IPS-20b (cell line): ENCODE results near the gene NCMAP.
"Not testable (repeated sequence)": the region's sequence is repeated elsewhere in the genome, so short reads cannot be mapped to it uniquely, and the experiment has no call there.

Experiments
- H3K27ac ChIP-seq: one replicate; pipeline ENCODE4 v1.5.1; 2013; ENCODE audit warnings: low read length
- H3K27me3 ChIP-seq: 2 replicates; pipeline ENCODE4 v1.6.1; 2013; ENCODE audit warnings: mild to moderate bottlenecking, low read length, inconsistent platforms; ENCODE audit not compliant: insufficient read depth
- H3K36me3 ChIP-seq: 2 replicates; pipeline ENCODE4 v1.6.1; 2013; ENCODE audit warnings: low read depth, mild to moderate bottlenecking, inconsistent platforms, low read length, moderate library complexity; ENCODE audit not compliant: insufficient read depth
- H3K4me1 ChIP-seq: 2 replicates; pipeline ENCODE4 v1.6.1; 2013; ENCODE audit warnings: mild to moderate bottlenecking, control low read depth, inconsistent platforms, low read length, moderate library complexity; ENCODE audit not compliant: insufficient read depth
- H3K4me3 ChIP-seq: 2 replicates; pipeline ENCODE4 v1.5.1; 2013; ENCODE audit warnings: mild to moderate bottlenecking, low read length, inconsistent platforms
- H3K9ac ChIP-seq: 2 replicates; pipeline ENCODE4 v1.6.1; 2013; ENCODE audit warnings: low read depth, mild to moderate bottlenecking, inconsistent platforms, low read length, moderate library complexity
- H3K9me3 ChIP-seq: 2 replicates; pipeline ENCODE4 v1.6.1; 2013; ENCODE audit warnings: mild to moderate bottlenecking, low read depth, low read length, inconsistent platforms; ENCODE audit not compliant: insufficient read depth

NCMAP gene

GRCh38 chr1:24545662-24546061 is 10.2 kb upstream of the NCMAP start:
- Histone ChIP-seq H3K9ac (no peak overlapping the region), H3K4me1 (peaks cover 11% of the 10 kb centered on the region), H3K27me3 (no peaks in the 10 kb centered on the region)

GRCh38 chr1:24547195-24547594 is 8.7 kb upstream of the NCMAP start:
- no peaks in the 10 kb centered on the region for H3K9me3 ChIP-seq
- H3K36me3 ChIP-seq: no peaks in the 10 kb centered on the region
- H3K4me3 ChIP-seq: no peak overlapping the region
- H3K4me1 ChIP-seq: 0 out of 2 replicates have a peak, but pooled peaks cover 3% of the 10 kb centered on the region
- H3K27me3 ChIP-seq: no peaks in the 10 kb centered on the region
- no peak overlapping the region for H3K27ac ChIP-seq
- H3K9ac ChIP-seq: no peak overlapping the region

More at GRCh38 chr1:24545662-24546061, 10.2 kb upstream of the NCMAP start:
- Histone ChIP-seq H3K9me3 (no peaks in the 10 kb centered on the region), H3K4me3 (no peak overlapping the region), H3K27ac (no peak overlapping the region), H3K36me3 (no peaks in the 10 kb centered on the region)

GRCh38 chr1:24548070-24548469 is 7.8 kb upstream of the NCMAP start:
- H3K9ac ChIP-seq: no peak overlapping the region
- H3K9me3 ChIP-seq: no peaks in the 10 kb centered on the region
- no peaks in the 10 kb centered on the region for H3K27me3 ChIP-seq
- H3K4me3 ChIP-seq: no peak overlapping the region
- peaks cover 7% of the 10 kb centered on the region; the same call in 1 of the 2 replicates for H3K4me1 ChIP-seq
- no peak overlapping the region for H3K27ac ChIP-seq
- H3K36me3 ChIP-seq: no peaks in the 10 kb centered on the region

GRCh38 chr1:24549210-24549609 is 6.7 kb upstream of the NCMAP start:
- not testable (repeated sequence) for H3K27me3 ChIP-seq, H3K9ac ChIP-seq, H3K36me3 ChIP-seq, H3K4me3 ChIP-seq, H3K27ac ChIP-seq, H3K9me3 ChIP-seq, H3K4me1 ChIP-seq

- H3K4me1 ChIP-seq: peaks cover 7% of the 10 kb centered on the region; the same call in 1 of the 2 replicates
- no peak overlapping the region for H3K9ac ChIP-seq
- peaks cover 24% of the 10 kb centered on the region for H3K27me3 ChIP-seq
- H3K27ac ChIP-seq: no peak overlapping the region
- no peak overlapping the region for H3K4me3 ChIP-seq
- H3K9me3 ChIP-seq: no peaks in the 10 kb centered on the region
- no peaks in the 10 kb centered on the region for H3K36me3 ChIP-seq
Observed at GRCh38 chr1:24551290-24551959, 4.5 kb upstream of the NCMAP start.

GRCh38 chr1:24551960-24552571 is 3.8 kb upstream of the NCMAP start:
- no peak overlapping the region for H3K9ac ChIP-seq
- H3K4me1 ChIP-seq: peaks cover 7% of the 10 kb centered on the region; the same call in 1 of the 2 replicates
- H3K36me3 ChIP-seq: no peaks in the 10 kb centered on the region
- no peak overlapping the region for H3K27ac ChIP-seq
- H3K27me3 ChIP-seq: peaks cover 31% of the 10 kb centered on the region
- no peaks in the 10 kb centered on the region for H3K9me3 ChIP-seq
- H3K4me3 ChIP-seq: no peak overlapping the region

GRCh38 chr1:24553931-24554330 is 2.0 kb upstream of the NCMAP start:
- Histone ChIP-seq H3K27ac (no peak overlapping the region), H3K9me3 (no peaks in the 10 kb centered on the region), H3K36me3 (no peaks in the 10 kb centered on the region), H3K9ac (no peak overlapping the region), H3K4me1 (peaks cover 7% of the 10 kb centered on the region; the same call in 1 of the 2 replicates), H3K4me3 (no peak overlapping the region), H3K27me3 (peaks cover 47% of the 10 kb centered on the region)

GRCh38 chr1:24554714-24555113 is 1.2 kb upstream of the NCMAP start:
- Histone ChIP-seq H3K4me3 (no peak overlapping the region), H3K36me3 (no peaks in the 10 kb centered on the region), H3K27me3 (peaks cover 47% of the 10 kb centered on the region), H3K4me1 (peaks cover 7% of the 10 kb centered on the region; the same call in 1 of the 2 replicates), H3K27ac (no peak overlapping the region), H3K9ac (no peak overlapping the region), H3K9me3 (no peaks in the 10 kb centered on the region)

GRCh38 chr1:24556414-24556795 is 518 bp downstream of the NCMAP start:
- Histone ChIP-seq H3K27me3 (peaks cover 47% of the 10 kb centered on the region), H3K27ac (no peak overlapping the region), H3K9me3 (no peaks in the 10 kb centered on the region), H3K4me3 (peak overlapping the region; percentile 67; the same call in 1 of the 2 replicates), H3K9ac (no peak overlapping the region), H3K4me1 (peaks cover 7% of the 10 kb centered on the region; the same call in 1 of the 2 replicates), H3K36me3 (no peaks in the 10 kb centered on the region)

- Histone ChIP-seq H3K4me1 (peaks cover 6% of the 10 kb centered on the region; the same call in 1 of the 2 replicates), H3K9ac (no peak overlapping the region), H3K36me3 (no peaks in the 10 kb centered on the region), H3K9me3 (no peaks in the 10 kb centered on the region), H3K27ac (no peak overlapping the region), H3K4me3 (no peak overlapping the region), H3K27me3 (peaks cover 47% of the 10 kb centered on the region)
Observed at GRCh38 chr1:24557220-24557619, 1.3 kb downstream of the NCMAP start.

- no peak overlapping the region for H3K4me3 ChIP-seq
- H3K27me3 ChIP-seq: peaks cover 47% of the 10 kb centered on the region
- H3K27ac ChIP-seq: no peak overlapping the region
- peaks cover 4% of the 10 kb centered on the region; the same call in 1 of the 2 replicates for H3K4me1 ChIP-seq
- no peaks in the 10 kb centered on the region for H3K36me3 ChIP-seq
- no peaks in the 10 kb centered on the region for H3K9me3 ChIP-seq
- no peak overlapping the region for H3K9ac ChIP-seq
Observed at GRCh38 chr1:24557711-24558131, 1.8 kb downstream of the NCMAP start.

GRCh38 chr1:24558455-24558854 is 2.6 kb downstream of the NCMAP start:
- H3K9ac ChIP-seq: no peak overlapping the region
- H3K4me1 ChIP-seq: peaks cover 4% of the 10 kb centered on the region; the same call in 1 of the 2 replicates
- H3K27me3 ChIP-seq: peaks cover 47% of the 10 kb centered on the region
- no peak overlapping the region for H3K4me3 ChIP-seq
- H3K9me3 ChIP-seq: no peaks in the 10 kb centered on the region
- no peak overlapping the region for H3K27ac ChIP-seq
- H3K36me3 ChIP-seq: no peaks in the 10 kb centered on the region
